Left cardiac atrium (tissue), 4 donors: Measurements from ENCODE around the gene RFLNA. TPM values are rescaled to one million over a fixed set of nuclear protein-coding genes. Genes with fewer than 3 reads are reported as not detected.

Source experiments
- ATAC-seq, 2 donors: fragments of 200-7000 bp; cut with Tn5 transposase; one replicate each; pipeline ENCODE4 v1.9.1; 2020; ENCODE audit warnings: mild to moderate bottlenecking in 2 of 2, moderate library complexity in 2 of 2
- DNase-seq: peaks from one replicate; pipeline ENCODE4 v3.0.0-alpha.2; 2020
- intact Hi-C, 2 donors: fragments of 100-400 bp; cut with DNase I; formaldehyde crosslinking; loops; one replicate each; pipeline versions ENCODE4 v1.14.1 to v1.15.1; 2022 to 2023
- total RNA-seq, 2 donors: library from RNA; stranded (reverse); fragmentation: NEBNext Ultra II Directional; extraction: Animal tissue kit (Norgen Biotek cat#: 25700); gene quantifications; one replicate each; pipeline ENCODE4 v1.2.1, GENCODE V29; 2021
- donor health status: DM: no; HTN: yes; CAD: no.
- donor health status: DM: no; HTN: yes; CAD: no; lungs with severe emphysema.
- donor health status: DM: yes; HTN: yes; CAD: no.
- donor health status: Dilated cardiomyopathy.

Gene RFLNA
- total RNA-seq, 2 donors from 2014 or later, result 0.47 to 0.52 TPM

GRCh38 chr12:124301084-124301654, 6.3 kb downstream of the RFLNA start:
- intact Hi-C loops, result no loop called here
- ATAC-seq, result no peak
- no peak for DNase-seq

DNA sequence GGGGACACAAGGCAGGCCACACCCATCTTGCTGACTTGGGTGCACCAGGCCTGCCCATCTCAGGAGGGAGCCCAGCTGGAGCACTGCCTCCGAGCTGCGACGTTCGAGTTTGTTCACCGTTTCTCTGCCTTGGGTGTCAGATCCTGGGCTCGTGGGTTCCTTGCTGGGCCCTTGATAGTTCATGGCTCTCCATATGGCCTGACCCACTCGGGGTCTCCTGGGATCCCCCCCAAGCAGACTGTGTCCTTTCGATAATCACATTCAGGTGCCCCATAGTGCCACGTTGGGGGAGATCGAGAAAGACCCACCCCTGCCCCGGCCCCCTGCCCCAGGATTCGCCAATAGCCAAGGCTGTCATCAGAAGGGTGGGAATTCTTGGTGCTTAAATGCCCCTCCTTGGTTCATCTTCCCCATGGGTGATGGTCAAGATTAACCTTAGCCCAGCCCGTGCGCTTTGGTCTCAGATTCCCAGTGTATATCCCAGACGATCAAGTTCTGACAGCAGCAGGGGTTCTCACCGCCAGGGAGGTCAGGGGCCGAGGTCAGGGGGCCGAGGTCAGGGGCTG, 7.4 kb downstream of the RFLNA start:
- ATAC-seq (no peak), DNase-seq (no peak)
- intact Hi-C loops, result no loop called here

- intact Hi-C loops, result no loop called here
- DNase-seq (peak; percentile 18), ATAC-seq (no peak)
Measured at GRCh38 chr12:124302807-124303578, 8.1 kb downstream of the RFLNA start.

GRCh38 chr12:124303579-124304313, 8.9 kb downstream of the RFLNA start:
- intact Hi-C loops, result no loop called here
- DNase-seq, result no peak
- no peak for ATAC-seq

- ATAC-seq (no peak), DNase-seq (no peak)
- intact Hi-C loops, result no loop called here
Measured at GRCh38 chr12:124304314-124304790, 9.5 kb downstream of the RFLNA start.

DNA sequence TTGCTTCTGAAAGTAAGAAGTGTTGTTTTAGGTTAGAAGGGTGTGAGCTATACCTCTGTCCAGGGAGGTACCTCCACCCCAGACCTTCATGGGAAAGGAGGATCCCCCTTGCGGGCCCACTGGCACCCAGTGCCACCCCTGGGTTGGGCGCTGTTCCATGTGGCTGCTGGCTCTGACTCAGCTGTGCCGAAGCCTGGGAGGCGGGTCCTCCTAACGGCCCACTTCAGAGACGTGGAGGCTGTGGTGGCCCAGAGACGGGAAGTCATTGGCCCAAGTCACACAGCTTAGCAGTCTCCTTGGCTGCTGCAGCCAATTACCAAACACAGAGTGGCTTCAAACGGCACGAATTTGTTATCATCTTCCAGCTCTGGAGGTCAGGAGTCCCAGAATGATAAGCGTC, 10.2 kb downstream of the RFLNA start:
- ATAC-seq, result no peak
- intact Hi-C loops, result no loop called here
- no peak for DNase-seq

DNA sequence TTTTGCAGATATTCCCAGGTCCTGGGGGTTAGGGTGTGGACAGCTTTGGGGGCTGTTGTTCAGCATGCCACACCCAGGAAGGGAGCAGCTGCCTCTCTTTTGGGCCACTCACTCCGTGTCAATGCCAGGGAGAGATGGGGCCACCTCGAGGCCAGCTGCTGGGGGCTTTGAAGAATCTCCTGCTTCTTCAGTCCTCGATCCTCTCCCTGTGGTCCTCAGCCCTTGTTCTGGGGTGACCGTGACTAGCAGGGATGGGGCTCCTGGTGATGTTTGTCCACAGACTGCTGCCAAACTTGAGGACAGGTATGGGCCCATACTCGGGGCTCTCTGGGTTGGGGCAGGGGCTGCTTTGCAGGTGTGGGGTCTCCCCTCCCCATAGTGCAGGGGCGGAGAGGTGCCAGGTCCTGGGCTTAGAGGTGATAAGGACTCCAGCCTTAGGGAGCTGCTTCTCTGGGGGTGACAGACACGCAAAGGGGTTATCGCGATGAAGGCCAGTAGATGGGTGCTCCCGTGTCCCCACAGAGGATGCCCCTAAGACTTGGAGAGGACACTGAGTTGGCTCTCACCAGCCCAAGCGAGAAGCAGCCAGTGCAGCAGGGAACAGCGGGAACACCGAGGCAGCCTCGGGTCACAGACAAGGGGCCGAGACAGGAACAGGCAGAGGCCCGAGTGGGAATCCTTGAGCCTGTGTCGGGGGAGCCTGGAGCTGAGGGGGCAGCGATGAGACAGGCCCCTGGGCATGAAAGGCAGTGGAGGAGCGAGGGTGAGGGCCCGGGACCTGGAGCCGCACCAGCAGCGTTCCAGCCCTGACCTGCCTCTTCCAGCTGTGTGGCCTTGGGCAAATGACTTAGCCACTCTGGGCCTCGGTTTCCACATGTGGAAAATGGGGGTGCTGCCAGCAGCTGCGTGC, 11.1 kb downstream of the RFLNA start:
- intact Hi-C loops, result no loop called here
- peak; percentile 12 for DNase-seq
- ATAC-seq, result no peak

DNA sequence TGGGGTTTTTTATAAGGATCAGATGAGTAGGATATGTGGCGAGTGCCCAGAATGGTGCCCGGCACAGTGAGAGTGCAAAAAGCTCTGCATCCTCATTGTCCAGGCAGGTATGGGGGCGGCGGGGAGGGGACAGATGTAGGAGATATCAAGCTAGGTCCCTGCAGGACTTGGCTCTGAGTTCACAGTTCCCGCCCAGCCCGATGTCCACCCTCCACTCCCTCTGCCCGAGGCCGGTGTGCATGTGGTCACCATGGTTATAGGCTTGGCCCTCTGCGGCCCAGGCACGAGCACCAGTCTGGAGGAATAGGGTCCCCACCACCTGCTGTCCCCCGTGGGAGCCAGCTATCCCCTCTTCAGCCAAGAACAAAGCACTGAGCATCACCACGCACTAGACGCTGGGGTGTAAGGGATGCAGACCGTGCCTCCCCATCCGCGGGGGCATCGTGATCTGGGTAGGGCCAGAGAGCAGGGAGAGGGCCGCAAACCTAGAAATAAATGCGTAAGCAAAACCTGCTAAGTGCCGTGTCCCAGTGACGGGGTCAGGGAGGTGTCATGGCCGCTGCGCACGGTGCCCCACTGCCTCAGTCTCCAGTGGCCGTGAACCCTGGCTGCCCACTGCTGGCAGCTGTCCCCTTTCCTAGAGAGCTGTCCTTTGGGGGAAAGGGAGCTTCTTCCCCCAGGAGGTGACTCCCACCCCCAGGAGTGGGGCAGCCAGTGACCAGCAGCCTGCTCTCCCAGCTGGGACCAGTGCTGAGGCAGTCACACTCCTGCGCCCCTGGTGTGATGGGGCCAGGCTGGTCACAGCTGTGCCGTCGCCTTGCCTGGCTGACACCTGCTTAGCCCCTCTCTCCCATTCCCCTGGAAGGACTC, 12.0 kb downstream of the RFLNA start:
- intact Hi-C loops, result no loop called here
- DNase-seq (no peak), ATAC-seq (peak in 1 of 2 donors; percentile 16)

- no peak for ATAC-seq
- DNase-seq, result no peak
- intact Hi-C loops, result no loop called here
Measured at GRCh38 chr12:124307556-124307825, 12.6 kb downstream of the RFLNA start.

DNA sequence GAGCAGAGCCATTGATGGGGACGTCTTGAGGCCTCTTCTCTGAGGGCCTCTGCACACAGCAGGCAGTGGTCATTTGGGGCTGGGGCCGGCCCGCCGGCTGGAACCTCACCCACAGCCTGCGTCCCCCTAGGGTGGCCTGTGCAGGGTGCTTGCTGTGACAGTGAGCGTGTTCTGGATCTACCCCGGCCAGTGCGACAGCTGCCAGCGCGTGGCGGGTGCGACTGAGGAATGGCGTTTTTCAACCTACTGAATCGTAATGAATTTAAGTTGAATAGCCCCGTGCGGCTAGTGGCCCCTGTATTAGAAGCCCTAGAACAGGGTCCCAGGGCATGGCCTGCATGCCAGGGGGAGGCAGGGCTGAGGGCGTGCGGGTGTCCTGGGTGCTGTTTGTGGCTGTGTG, 13.8 kb downstream of the RFLNA start:
- no peak for DNase-seq
- intact Hi-C loops, result no loop called here
- no peak for ATAC-seq

GRCh38 chr12:124309231-124309630, 14.3 kb downstream of the RFLNA start:
- no peak for DNase-seq
- intact Hi-C loops, result no loop called here

DNA sequence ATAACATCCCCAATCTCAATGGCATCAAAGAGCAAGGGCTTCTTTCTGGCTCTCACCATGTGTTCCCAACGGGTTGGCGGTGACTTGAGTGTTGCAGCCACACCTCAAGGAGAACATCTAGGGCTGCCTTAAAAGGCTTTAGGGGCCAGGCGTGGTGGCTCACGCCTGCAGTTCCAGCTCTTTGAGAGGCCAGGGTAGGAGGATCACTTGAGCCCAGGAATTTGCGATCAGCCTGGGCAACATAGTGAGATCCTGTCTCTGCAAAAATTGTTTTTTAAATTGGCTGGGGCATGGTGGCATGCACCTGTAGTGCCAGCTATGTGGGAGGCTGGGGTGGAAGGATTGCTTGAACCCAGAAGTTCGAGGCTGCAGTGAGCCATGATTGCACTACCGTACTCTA, 14.9 kb downstream of the RFLNA start:
- ATAC-seq, result no peak
- no peak for DNase-seq
- intact Hi-C loops, result loop anchor here in 1 of 2 donors (10.0 kb wide), 1 partner anchor 255 kb away; no protein-coding TSS in a partner anchor

More at GRCh38 chr12:124309231-124309630, 14.3 kb downstream of the RFLNA start:
- no peak for ATAC-seq

GRCh38 chr12:124310178-124310577, 15.3 kb downstream of the RFLNA start:
- no peak for ATAC-seq
- intact Hi-C loops, result loop anchor here in 1 of 2 donors (10.0 kb wide), 1 partner anchor 255 kb away; no protein-coding TSS in a partner anchor

GRCh38 chr12:124310785-124311184, 15.9 kb downstream of the RFLNA start:
- ATAC-seq (no peak), DNase-seq (no peak)
- intact Hi-C loops, result loop anchor here in 1 of 2 donors (10.0 kb wide), 1 partner anchor 256 kb away; no protein-coding TSS in a partner anchor

More at GRCh38 chr12:124310178-124310577, 15.3 kb downstream of the RFLNA start:
- DNase-seq, result no peak

- DNase-seq (no peak), ATAC-seq (peak in 1 of 2 donors; percentile 10)
- intact Hi-C loops, result loop anchor here in 1 of 2 donors (10.0 kb wide), 1 partner anchor 257 kb away; no protein-coding TSS in a partner anchor
Measured at GRCh38 chr12:124311292-124312109, 16.6 kb downstream of the RFLNA start.

- DNase-seq, result no peak
- intact Hi-C loops, result loop anchor here in 1 of 2 donors (10.0 kb wide), 1 partner anchor 258 kb away; no protein-coding TSS in a partner anchor
- no peak for ATAC-seq
Measured at GRCh38 chr12:124312601-124313000, 17.7 kb downstream of the RFLNA start.

DNA sequence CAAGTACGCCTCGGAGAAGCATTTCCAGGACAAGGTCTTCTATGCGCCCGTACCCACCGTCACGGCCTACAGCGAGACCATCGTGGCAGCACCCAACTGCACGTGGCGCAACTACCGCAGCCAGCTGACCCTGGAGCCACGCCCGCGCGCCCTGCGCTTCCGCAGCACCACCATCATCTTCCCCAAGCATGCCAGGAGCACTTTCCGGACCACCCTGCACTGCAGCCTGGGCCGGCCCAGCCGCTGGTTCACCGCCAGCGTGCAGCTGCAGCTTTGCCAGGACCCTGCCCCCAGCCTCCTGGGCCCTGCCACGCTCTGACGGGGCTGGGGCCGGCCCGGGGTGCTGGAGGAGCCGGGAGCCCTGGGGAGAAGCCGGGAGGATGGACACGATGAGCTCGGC, 19.3 kb downstream of the RFLNA start:
- no peak for ATAC-seq
- intact Hi-C loops, result loop anchor here in 1 of 2 donors (10.0 kb wide), 1 partner anchor 259 kb away; no protein-coding TSS in a partner anchor

More for the DNA sequence above, 19.3 kb downstream of the RFLNA start:
- no peak for DNase-seq
